Inflammatory macrophage (primary cell): Measurements from ENCODE around the gene SLC9A5.

Experiments
- DNase-seq, 2 donors: peaks; one replicate each; pipeline ENCODE4 v3.0.0-alpha.2; 2020 to 2022

Gene SLC9A5

DNA sequence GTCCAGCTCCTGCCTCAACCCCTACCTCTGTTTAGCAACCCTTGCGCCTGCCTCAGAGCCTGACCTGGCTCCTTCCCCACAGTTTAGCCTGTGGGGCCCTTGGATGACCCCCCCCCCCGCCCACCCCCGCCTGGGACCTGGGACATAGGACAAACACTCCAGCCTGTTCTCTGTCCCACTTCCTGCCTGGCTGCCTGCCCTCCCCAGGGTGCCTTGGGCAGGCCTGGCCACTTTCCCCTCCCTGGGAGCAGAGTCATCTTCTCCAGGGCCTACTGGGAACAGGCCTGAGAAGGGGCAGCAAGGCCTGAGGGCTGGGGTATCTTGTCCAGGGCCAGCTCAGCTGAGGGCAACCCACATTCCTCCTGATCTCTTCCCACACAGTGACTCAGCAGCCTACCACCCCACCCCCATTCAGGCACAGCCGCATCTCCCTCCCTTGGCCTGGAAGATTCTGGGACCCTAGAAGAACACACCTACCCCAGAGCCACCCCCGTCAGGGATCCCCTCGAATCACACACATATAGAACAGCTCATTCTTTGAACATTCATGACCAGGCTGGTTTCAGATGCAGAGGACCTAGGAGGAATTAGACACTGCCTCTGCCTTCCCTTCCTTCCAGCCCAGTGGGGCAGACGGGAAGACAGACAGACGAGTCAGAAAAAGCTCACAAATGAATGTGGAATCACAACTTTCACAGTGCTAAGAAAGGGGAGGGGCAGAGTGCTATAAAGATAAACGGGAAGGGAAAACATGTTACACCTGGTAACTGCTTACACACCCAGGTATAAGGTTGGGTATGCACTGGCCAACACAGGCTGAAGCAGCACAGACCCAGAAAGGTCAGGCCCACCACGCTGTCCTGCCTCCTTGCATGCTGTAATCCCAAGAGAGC lies 7.5 kb upstream of the SLC9A5 start:
- peak; percentile 45 to 82 for DNase-seq

DNA sequence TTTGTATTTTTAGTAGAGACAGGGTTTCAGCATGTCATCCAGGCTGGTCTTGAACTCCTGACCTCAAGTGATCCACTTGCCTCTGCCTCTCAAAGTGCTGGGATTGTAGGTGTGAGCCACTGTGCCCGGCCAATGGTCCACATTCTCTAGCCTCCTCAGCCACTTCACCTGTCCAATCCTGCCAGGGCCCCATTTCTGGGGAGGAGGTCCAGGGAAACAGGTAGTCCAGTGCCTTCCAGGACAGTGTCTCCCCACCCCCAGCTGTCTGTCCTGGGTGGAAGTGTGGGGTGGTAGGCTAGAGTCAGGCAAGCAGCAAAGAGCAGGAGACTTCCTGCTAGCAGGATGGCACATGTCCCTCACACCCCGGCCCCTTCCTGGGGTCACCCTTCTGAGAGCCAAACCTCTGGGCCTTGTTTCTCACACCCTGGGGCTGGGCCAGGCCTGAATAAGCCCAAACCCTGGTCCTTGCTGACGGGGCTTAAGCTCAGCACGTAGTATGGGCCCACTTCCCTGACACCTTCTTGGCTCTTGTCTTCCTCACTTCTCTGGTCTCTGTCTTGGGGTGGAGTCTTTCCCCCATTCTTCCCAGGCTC lies 6.5 kb upstream of the SLC9A5 start:
- peak in 1 of 2 donors; percentile 17 for DNase-seq

DNA sequence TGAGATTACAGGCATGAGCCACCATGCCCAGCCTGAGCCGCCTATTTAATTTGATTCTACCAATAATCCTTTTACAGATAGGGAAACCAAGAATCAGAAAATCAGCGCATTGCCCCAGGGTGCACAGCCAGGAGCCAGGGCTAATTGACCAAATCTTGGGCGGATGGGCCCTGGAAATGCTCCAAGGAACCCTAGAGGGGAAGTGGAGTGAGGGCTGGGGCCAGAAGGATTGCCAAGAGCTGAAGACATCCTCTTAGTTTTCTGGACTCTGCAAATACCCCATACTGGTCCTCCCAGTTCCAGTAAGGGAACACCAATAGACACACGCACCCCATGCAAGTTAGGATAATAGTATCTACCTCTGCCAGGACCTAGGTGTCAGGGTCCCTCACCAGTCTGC lies 5.3 kb upstream of the SLC9A5 start:
- peak; percentile 76 to 79 for DNase-seq

DNA sequence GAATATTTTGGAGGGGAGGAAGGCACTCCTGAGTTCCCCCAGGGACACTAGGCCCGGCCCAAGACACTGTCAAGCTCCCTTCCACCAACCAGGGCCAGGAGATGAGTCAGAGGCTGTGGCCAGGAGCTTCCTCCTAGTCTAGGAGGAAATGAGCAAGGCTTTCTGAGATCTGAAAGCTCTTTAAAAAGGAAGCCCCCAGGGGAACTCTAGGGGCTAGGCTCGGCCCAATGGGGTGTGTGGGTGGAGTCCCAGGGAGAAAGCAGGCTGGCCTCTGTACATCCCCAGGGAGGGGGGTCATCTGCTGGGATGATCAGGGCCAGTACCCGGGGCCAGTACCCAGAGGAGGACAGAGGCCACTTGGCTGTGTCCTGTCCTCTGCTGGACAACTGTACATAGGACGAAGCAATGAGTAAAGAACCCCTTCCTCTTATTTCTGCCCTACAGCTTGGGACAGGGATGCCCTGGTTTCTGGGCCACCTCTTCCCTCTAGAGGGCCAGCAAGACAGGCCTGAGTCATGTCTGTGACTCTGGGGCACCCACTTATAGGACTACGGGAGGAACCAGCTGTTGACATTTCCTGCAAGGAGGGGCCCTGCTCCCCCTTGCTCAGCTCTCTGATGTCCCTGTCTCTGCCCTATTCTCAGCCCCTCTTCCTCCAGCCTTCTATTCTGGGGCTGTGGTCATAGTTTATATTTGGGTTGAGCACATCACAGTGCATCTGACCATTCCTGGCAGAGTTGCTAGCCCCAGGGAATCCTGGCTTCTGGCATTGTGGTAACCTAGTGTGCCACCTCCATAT lies 4.2 kb upstream of the SLC9A5 start:
- DNase-seq = peak; percentile 97 to 98

DNA sequence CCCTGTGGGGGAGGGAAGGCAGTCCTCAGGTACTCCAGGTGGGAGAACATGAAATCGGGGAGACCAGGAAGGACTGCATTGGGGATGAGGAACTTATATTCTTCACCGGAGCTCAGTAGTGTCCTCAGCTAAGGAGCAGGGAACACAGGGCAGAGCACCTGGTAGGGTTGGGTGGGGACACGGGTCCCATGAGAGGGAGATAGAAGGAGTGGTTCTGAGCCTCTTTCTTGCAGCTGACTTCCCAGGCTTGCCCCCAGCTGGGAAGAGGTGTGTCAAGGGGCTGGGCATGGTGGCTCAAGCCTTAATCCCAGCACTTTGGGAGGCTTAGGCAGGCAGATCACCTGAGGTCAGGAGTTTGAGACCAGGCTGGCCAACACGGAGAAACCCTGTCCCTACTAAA lies 3.6 kb upstream of the SLC9A5 start:
- no peak for DNase-seq

DNA sequence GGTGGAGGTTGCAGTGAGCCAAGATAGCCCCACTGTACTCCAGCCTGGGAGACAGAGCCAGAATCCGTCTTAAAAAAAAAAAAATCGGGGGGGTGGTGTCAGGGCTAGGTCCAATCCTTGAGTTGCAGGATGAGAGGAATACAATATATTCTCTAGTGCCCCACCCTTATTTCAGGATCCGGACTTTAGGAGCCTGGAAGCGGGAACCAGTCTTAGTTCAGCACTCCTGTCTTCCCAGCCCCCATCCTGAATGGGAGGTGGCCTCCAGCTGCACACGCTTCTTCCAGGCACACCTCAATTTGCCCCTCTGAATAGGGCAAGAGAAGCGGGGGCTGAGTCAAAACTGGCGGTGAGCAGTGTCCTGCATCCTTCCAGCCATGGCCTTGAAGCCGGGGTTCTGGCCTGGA lies 3.1 kb upstream of the SLC9A5 start:
- no peak for DNase-seq

DNA sequence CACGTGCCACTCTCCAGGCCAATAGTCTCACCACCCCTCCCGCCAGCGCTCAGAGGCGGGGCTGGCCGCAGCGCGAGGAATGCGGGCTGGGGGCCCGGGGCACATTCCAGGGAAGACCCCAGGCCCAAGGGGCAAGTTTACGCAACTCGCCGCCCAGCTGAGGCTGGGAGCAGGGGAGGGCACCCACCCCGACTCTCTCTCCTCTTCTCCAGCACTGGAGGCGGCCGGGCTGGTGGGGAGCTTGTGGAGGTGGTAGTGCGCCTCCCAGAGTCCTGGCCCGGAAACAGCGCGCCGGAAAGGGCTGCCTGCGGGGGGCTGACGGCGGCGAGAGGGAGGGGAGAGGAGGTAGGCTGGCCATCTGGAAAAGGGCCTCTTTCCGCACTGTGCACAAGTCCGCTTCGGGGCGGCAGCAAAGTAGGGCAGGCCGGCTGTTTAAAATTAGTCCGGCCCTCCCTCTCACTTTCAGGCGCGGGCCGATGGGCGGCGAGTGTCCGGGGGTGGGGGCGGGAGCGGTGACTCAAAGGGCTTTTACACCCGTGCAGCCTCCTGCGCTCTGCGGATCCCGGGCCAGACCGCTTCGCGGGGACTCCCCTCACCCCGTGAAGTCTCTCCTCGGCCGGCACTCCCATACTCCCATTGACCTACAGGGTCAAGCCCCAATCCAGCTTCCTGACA lies 2.6 kb upstream of the SLC9A5 start:
- DNase-seq = peak; percentile 63 to 81

DNA sequence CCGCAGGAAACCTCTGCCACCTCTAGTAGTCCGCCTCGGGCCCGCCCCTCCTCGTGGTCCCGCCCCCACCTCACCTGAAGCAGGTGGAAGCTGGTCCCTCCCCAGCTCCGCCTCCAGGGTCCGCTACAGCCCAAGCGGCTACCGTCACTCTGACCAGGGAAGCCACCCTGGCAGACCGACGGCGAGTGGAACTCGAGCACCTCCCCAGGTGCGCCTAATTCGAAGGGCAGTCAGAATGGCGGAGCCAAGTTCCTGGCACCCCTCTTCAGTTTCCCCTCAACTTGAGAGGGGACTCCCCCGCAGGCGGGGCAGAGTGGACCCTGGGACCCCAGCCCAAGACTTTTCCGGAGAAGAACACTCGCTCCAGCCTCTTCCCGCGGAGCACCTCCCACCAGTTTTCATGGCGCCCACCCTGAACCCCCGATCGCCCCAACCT lies 2.0 kb upstream of the SLC9A5 start:
- DNase-seq = no peak

DNA sequence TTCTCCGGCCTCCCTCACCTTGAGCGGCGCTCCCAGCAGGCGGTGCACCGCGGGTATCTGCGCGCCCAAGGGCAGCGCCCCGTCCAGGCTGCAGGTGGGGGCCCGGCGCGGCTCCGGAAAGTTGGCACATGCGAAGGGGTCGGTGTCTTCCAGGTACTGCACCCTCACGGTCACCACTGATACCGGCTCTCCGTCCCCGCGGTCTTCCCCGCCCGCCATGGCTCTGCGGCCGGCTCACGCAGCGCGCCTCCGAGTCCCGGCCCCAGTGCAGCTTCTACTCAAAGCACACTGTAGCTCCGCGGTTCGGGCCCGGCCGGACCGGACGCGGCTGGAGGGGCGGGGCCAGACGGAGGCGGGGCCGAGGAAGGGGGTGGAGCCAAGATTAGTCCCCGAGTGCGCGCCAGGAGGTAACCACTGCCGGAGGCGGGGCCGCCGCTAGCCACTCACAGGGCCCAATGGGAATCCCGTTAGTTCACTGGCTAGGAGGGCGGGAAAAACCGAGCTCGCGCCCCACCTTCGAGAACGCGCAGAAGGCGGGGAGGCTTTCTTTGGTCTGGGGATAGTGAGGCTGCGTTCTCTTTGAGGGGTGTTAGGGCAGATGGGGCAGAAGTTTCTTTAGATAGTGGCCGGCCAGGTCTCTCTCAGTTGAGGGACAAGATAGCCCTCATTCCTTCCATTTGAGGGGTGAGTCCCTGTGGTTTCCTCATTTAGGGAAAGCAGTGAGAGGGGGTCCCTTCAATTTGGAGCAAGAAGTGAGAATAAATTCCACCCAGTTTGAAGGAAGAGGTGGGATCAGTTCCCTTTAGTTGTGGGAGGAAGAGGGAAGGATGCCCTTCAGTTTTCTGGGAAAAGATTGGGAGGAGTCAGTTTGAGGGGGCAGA lies 1.3 kb upstream of the SLC9A5 start, which contains the start of gene FHOD1:
TSS of gene FHOD1 (minus strand) at position 290 of the 881 bp plus-strand sequence. CDS start at position 219, 71 bp downstream.
- DNase-seq = peak; percentile 96

DNA sequence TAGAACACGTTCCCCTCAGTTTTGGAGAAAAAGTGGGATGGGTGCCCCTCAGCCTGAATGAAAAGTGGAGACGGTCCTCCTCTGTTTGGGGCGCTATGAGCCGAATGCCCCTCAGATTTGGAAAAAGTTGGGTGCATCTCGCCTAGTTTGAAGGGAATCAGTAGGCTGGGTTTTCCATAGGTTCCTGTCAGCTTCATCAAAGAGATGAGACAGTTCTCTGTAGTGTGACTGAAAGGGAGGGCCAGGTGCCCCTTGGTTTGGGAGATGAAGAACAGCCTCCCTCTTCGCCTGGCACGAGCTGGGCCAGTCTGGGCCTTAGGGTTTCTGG lies 742 bp upstream of the SLC9A5 start:
- DNase-seq = no peak

DNA sequence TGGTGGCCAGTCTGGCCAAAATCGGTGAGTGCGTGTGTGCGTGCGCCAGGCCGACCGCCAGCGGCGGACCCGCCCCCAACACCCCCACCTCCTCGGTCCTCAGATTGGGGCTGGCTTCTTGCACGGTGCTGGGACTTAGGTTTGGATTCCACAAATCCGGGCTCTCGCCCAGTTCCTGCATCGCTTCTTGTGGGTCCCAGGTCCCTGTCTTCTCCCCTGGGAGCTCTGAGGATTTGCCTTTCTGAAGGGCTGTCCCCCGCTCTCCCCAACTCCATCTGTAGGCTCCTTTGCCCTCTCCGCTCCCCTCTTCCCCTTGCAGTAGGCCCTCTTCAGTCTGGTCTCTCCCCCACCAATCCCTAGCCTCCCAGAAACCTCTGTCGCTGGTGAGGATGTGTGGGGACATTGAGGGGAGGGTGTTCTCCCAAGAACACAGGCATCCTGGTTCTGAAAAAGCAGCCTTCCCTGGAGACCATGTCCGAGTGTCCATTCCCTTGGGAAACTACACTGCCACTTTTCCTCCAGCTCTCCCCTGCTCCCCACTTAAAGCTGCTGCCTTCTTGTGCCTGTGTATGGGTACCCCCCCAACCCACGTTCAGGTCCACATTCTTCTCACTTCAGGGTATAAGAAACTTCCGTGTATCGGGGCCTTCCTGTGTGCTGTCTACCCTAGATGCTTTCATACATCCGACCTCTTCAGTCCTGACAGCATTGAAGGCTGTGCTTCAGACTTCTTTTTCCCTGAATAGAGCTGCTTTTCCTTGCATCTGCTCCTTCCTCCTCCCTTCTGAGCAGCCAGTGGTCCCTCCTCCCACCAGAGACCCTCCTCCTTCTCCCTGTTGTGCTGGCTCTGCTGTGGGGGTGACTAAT lies 632 bp downstream of the SLC9A5 start:
- no peak for DNase-seq

DNA sequence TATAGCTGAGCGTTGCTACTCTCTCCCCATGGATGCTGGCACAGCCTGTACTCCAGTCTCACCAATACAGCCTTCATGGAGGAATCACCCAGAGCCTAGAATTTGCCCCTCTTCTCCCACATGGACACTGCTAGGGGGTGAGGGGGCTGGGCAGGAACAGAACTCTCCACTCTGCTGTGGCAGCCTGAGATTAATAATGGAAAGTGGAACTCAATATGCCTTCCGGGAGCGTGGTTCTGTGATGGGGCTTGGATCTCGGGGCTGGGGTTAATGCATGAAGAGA lies 1.2 kb downstream of the SLC9A5 start:
- DNase-seq = no peak

DNA sequence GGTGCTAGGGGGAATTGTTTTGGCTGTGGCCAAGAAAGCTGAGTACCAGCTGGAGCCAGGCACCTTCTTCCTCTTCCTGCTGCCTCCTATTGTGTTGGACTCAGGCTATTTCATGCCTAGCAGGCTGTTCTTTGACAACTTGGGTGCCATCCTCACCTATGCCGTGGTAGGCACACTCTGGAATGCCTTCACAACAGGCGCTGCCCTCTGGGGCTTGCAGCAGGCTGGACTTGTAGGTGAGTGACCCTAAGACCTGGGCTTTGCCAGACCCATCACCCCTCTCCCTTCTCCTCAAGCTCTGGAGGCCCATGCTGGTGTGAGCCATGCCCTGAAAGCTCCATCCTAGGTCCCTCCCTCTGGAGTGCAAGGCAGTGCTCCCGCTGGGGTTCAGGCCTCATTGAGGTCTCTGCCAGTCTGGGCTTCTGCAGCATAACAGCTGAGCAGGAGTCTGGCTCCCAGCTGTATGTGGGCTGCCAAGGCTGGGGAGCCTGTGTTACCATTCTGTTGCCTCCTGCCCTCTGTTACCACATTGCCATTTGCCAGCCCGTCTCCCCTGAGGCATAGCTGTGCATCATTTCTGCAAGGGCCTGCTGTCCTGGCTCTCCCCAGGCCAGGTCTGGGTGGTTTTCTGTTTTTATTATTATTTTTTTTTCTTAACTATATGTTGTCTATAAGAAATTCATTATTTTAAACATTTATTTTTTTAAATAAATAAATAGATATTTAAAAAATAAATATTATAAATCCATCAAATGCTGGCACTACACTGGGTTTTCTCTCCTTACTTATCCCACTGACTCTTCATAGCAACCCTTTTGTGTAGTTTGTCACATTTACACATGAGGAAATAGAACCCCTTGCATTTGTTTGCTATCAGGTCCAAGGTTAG lies 4.1 kb downstream of the SLC9A5 start:
- DNase-seq = no peak

DNA sequence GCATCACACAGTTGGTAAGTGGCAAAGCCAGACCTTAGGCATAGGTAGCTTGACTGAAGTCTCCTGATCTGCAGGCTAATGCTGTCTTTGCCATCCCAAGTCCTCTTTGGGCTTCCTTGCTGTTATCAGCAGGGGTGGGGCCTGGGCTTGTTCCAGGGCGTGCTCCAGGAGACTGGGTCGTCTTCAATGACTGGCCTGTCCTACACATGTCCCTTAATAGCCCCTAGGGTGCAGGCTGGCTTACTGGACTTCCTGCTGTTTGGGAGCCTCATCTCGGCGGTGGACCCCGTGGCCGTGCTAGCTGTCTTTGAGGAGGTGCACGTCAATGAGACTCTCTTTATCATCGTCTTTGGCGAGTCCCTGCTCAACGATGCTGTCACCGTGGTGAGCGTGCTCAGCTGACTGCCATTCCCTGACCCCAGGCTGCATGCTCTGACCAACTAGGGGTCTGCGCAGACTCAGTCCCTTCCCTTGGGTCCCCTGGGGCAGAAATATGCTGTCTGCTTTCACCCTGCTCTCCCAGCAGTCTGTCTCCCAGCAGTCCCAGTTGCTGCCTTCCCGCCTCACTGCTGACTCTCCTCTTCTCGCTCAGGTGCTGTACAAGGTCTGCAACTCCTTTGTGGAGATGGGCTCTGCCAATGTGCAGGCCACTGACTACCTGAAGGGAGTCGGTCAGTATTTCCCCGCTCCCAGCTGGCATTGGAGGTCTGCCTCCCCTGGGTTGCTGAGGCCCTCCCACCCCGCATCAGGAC lies 6.2 kb downstream of the SLC9A5 start:
- DNase-seq = no peak

DNA sequence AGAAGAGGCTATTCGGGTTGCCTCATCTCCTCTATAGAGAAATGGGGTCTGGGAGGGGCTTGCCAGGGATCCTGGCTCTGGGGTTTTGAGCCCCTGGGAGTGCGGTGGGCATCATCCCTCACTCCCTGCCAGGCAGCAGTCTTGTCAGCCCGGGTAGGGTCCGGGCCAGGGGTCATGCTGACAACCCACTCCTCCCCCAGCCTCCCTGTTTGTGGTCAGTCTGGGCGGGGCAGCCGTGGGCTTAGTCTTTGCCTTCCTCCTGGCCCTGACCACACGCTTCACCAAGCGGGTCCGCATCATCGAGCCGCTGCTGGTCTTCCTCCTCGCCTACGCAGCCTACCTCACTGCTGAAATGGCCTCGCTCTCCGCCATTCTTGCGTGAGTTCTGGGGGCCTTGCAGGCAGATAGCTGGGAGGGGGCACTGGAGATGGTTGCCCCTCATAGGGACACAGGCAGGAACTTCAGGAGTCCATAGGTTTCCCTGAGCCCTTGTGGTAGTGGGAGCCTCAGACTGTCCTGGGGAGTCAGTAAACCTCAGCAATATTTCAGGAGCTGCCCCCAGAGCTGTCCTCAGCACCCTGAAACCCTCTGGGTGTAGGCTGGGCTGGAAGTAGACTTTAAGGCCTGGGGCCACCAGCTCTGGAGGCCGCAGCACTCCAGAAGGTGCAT lies 6.9 kb downstream of the SLC9A5 start:
- peak in 1 of 2 donors; percentile 61 for DNase-seq

DNA sequence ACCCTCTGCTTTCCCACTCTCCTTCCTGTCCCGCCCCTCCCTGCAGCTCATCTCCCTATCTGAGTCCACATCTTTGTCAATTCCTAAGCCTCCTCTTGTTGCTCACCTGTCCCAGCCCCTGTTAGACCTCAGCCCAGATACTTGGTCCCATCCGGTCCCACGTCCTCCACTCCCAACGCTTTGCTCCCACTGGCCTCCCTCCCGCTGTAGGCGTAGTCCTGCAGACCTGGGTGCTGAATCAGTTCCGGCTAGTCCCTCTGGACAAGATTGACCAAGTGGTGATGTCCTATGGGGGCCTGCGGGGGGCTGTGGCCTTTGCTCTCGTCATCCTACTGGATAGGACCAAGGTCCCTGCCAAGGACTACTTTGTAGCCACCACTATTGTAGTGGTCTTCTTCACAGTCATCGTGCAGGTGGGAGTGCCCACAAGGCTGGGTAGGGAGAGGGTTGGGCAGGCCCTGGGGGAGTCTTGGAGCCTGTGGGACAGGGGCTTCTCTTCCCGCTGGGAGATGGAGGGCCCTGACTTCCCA lies 8.0 kb downstream of the SLC9A5 start:
- no peak for DNase-seq

DNA sequence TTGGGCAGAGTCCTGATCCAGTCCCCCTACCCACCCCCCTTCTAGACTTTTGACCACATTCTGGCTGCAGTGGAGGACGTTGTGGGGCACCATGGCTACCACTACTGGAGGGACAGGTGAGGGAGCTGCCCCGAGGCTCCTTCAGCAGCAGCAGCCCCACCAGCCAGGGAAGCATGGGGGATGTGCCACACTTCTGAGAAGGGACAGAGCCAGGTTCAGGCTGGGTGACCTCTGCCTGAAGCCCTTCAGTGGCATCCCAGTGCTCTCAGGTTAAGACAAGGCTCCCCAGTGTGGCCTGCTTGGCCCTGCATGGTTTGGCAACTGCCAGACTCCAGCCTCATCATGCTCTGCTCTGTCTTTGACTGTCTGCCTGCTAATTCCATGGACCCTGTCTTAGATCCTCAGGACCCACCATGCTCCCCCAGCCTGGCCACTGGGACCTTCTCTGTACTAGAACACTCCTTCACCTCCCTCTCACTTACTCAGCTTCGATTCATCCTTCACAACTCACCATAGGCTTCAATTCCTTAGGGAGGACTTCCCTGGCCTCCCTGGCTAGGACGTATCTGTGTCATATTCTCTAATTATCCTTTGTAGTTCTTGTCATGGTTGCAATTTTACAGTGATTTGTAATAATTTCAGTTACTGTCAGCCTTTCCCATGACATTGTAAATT lies 8.8 kb downstream of the SLC9A5 start:
- DNase-seq = no peak
